ENCODE results near the gene KIRREL3.
"Not testable (repeated sequence)": the region's sequence is repeated elsewhere in the genome, so short reads cannot be mapped to it uniquely, and the experiment has no call there.

KIRREL3 gene

GRCh38 chr11:126956635-126957034, 43.9 kb downstream of the KIRREL3 start:
- H3K4me3 ChIP-seq (ENCODE audit: control insufficient read depth, low read depth, low read length), result no peak overlapping the region
- no peak for DNase-seq (ENCODE audit: low read depth)
- TF ChIP-seq CTCF (IDR thresholded peaks at IDR 0.05; ENCODE audit: control insufficient read depth, insufficient read depth, low read depth, low read length, missing control alignments), result no peak

DNA sequence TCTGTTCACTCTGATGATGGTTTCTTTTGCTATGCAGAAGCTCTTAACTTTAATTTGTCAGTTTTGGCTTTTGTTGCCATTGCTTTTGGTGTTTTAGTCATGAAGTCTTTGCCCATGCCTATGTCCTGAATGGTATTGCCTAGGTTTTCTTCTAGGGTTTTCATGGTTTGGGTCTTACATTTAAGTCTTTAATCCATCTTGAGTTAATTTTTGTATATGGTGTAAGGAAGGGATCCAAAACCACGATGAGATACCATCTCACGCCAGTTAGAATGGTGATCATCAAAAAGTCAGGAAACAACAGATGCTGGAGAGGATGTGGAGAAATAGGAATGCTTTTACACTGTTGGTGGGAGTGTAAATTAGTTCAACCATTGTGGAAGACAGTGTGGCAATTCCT, 48.0 kb downstream of the KIRREL3 start:
- not testable (repeated sequence) for DNase-seq (ENCODE audit: low read depth); H3K4me3 ChIP-seq (ENCODE audit: control insufficient read depth, low read depth, low read length)

GRCh38 chr11:126951465-126951864, 49.1 kb downstream of the KIRREL3 start:
- no peak overlapping the region for H3K4me3 ChIP-seq (ENCODE audit: control insufficient read depth, low read depth, low read length)
- TF ChIP-seq CTCF (IDR thresholded peaks at IDR 0.05; ENCODE audit: control insufficient read depth, insufficient read depth, low read depth, low read length, missing control alignments), result no peak
- DNase-seq (ENCODE audit: low read depth), result no peak

DNA sequence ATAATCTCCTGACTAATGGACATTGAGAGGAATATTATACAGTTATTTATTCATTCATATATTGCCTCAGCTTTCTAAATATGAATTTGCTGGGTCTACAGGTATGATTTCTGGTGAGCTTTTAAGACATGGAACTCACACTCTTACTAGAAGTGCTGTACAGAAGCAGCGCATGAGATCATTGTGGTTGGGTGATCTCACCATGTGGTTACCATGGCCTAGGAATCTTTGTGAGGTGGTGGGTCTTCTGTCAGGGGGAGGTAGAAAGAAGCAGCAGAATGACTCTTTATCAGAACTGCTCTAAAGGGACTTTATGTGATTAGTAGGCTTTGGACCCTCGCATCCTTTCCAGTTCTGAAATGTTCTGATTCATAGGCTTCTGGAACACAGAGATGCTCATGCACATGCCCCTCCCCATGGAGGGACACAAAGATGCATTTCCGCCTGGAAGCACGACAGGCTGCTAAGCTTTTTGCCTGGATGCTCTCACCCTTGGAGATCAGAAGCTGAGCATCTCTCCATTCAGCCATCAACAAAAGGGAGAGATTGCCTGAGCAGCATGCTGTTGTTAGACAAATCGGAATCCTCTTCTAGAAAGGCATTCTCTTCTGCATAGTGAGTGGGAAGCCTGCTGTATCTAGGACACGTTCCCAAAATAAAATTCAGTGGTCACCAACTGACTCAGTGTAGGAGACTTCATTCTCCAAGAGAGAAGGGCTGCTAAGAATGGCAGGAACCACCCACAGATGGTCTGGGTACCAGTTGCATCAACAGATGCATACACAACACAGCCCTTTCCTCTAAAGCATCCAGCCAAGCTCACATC, 51.3 kb downstream of the KIRREL3 start:
- no peak overlapping the region for H3K4me3 ChIP-seq (ENCODE audit: control insufficient read depth, low read depth, low read length)
- TF ChIP-seq CTCF (IDR thresholded peaks at IDR 0.05; ENCODE audit: control insufficient read depth, insufficient read depth, low read depth, low read length, missing control alignments), result no peak
- DNase-seq (ENCODE audit: low read depth), result no peak

- TF ChIP-seq CTCF (IDR thresholded peaks at IDR 0.05; ENCODE audit: control insufficient read depth, insufficient read depth, low read depth, low read length, missing control alignments), result no peak
- no peak overlapping the region for H3K4me3 ChIP-seq (ENCODE audit: control insufficient read depth, low read depth, low read length)
- DNase-seq (ENCODE audit: low read depth), result no peak
These were observed 52.0 kb downstream of the KIRREL3 start for GRCh38 chr11:126948563-126948962.

DNA sequence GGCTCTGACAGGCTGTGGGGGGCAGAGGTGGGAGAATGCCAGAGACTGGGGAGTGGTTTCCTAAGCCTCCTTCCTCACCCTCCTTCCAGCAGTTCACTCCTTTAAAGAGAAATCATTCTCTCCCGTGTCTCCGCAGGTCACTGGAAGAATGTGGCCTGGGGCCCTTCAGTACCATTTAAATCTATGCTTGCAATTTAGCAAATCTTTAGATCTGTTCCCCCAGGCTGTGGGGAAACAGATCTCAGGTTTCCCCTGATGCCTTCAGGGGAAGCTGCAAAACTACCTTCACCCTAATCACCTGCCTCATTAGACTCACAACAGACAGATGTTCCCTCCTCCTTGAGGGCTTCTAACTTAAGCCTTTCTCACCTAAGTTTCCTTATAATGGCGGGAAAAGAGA, 55.3 kb downstream of the KIRREL3 start:
- no peak for TF ChIP-seq CTCF (IDR thresholded peaks at IDR 0.05; ENCODE audit: control insufficient read depth, insufficient read depth, low read depth, low read length, missing control alignments)
- no peak for DNase-seq (ENCODE audit: low read depth)
- H3K4me3 ChIP-seq (ENCODE audit: control insufficient read depth, low read depth, low read length), result no peak overlapping the region

- H3K4me3 ChIP-seq (ENCODE audit: control insufficient read depth, low read depth, low read length), result no peak overlapping the region
- no peak for TF ChIP-seq CTCF (IDR thresholded peaks at IDR 0.05; ENCODE audit: control insufficient read depth, insufficient read depth, low read depth, low read length, missing control alignments)
- DNase-seq (ENCODE audit: low read depth), result no peak
These were observed 57.3 kb downstream of the KIRREL3 start for GRCh38 chr11:126943316-126943715.
